ENCODE data around the gene VAT1L. TPM values are rescaled to one million over a fixed set of nuclear protein-coding genes. Genes with fewer than 3 reads are reported as not detected.

Gene VAT1L
- total and polyA plus RNA-seq, 10 of the 15 experiments (the other 5 are each of a cell fraction or from before 2014, with no cell fraction given) = 0.06 to 0.18 (median 0.10) TPM; not detected in 5

DNA sequence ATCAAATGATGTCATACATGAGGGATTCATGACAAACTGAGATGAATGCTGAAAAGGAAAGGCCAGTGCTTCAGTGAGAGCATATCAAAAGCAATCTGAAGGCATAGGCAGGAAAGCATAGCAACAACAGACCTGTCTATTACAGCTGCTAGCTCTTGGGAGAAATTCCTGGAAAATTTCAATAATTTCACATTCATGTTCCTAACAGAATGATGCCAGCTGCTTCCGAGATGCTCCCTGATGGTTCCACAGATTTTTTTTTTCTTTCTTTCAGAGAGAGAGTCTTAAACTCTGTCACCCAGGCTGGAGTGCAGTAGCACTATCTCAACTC lies 183.7 kb downstream of the VAT1L start (continued):
- TF ChIP-seq, protein P1, sequence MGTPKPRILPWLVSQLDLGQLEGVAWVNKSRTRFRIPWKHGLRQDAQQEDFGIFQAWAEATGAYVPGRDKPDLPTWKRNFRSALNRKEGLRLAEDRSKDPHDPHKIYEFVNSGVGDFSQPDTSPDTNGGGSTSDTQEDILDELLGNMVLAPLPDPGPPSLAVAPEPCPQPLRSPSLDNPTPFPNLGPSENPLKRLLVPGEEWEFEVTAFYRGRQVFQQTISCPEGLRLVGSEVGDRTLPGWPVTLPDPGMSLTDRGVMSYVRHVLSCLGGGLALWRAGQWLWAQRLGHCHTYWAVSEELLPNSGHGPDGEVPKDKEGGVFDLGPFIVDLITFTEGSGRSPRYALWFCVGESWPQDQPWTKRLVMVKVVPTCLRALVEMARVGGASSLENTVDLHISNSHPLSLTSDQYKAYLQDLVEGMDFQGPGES (IDR thresholded peaks at IDR 0.05) = no peak
- TF ChIP-seq NR2C1 (IDR thresholded peaks at IDR 0.05) (no peak), SREBF2 (IDR thresholded peaks at IDR 0.05; ENCODE audit: low read length) (no peak), BHLHE40 (IDR thresholded peaks at IDR 0.05; ENCODE audit: borderline replicate concordance in 1 of 2, low read depth in 2 of 2, low read length in 1 of 2) (no peak), MTA3 (IDR thresholded peaks at IDR 0.05; ENCODE audit: borderline replicate concordance, low read length) (no peak), TCF12 (IDR thresholded peaks at IDR 0.05; ENCODE audit: low read depth, low read length) (no peak), SP1 (IDR thresholded peaks at IDR 0.05; ENCODE audit: low read depth, low read length) (no peak)

DNA sequence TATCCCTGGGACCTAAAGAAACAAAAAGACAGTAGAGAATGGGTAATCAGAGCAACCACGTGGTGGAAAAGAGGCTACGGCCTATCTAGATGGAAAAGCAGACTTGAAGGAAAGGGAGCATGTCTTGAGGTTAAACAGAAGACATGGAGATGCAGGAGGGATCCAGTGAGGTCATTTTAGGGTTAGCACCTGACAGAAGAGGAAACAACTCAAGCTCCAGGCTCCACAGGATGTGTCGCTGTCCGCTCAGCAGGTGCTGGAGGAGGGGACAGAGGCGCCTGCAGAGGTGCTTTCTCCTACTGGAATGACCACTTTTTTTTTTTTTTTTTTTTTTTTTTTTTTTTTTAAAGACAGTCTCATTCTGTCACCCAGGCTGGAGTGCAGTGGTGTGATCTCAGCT lies 186.5 kb downstream of the VAT1L start:
- ATAC-seq (no peak), DNase-seq (ENCODE audit: low read depth, low spot score) (no peak), FAIRE-seq (no peak)
- TF ChIP-seq, protein P2, sequence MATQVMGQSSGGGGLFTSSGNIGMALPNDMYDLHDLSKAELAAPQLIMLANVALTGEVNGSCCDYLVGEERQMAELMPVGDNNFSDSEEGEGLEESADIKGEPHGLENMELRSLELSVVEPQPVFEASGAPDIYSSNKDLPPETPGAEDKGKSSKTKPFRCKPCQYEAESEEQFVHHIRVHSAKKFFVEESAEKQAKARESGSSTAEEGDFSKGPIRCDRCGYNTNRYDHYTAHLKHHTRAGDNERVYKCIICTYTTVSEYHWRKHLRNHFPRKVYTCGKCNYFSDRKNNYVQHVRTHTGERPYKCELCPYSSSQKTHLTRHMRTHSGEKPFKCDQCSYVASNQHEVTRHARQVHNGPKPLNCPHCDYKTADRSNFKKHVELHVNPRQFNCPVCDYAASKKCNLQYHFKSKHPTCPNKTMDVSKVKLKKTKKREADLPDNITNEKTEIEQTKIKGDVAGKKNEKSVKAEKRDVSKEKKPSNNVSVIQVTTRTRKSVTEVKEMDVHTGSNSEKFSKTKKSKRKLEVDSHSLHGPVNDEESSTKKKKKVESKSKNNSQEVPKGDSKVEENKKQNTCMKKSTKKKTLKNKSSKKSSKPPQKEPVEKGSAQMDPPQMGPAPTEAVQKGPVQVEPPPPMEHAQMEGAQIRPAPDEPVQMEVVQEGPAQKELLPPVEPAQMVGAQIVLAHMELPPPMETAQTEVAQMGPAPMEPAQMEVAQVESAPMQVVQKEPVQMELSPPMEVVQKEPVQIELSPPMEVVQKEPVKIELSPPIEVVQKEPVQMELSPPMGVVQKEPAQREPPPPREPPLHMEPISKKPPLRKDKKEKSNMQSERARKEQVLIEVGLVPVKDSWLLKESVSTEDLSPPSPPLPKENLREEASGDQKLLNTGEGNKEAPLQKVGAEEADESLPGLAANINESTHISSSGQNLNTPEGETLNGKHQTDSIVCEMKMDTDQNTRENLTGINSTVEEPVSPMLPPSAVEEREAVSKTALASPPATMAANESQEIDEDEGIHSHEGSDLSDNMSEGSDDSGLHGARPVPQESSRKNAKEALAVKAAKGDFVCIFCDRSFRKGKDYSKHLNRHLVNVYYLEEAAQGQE (IDR thresholded peaks at IDR 0.05; ENCODE audit: low read depth, low read length) = peak; percentile 87
- no peak for TF ChIP-seq IRF4 (IDR thresholded peaks at IDR 0.05; ENCODE audit: low read depth, low read length)
- in situ Hi-C loops (cut with MboI) (loop anchor here (5.0 kb wide), 1 partner anchor 298 kb away; no protein-coding TSS in a partner anchor), intact Hi-C loops (cut with micrococcal nuclease; ENCODE audit: unreplicated experiment) (loop anchor here (10.0 kb wide), 2 partner anchors 370 to 740 kb away; no protein-coding TSS in a partner anchor)
- H2AFZ ChIP-seq (ENCODE audit: control insufficient read depth, low read depth, low read length) = no peak overlapping the region
- no peaks in the 10 kb centered on the region for H3K9me3 ChIP-seq (replicated peaks; ENCODE audit: control insufficient read depth, insufficient read depth, low read length)
- 40% methylated on average over 5 of the region's 5 CpGs for WGBS (ENCODE audit: insufficient coverage, insufficient replicate concordance, low lambda C conversion rate, missing lambda C conversion rate)
- H3K4me2 ChIP-seq (ENCODE audit: control insufficient read depth, insufficient read depth) = no peak overlapping the region
- no TSS peak for BruUV-seq (replicated peaks)
- CTCF ChIA-PET = no interaction called here
- no peaks in the 10 kb centered on the region for H4K20me1 ChIP-seq (ENCODE audit: control insufficient read depth, insufficient read depth)
- no peak overlapping the region for H3K4me3 ChIP-seq
- no peak overlapping the region for H3K27ac ChIP-seq (ENCODE audit: control insufficient read depth, insufficient read depth)
- no peaks in the 10 kb centered on the region for H3K27me3 ChIP-seq (replicated peaks in 1 of 2; ENCODE audit: control insufficient read depth in 2 of 2, insufficient read depth in 2 of 2, low read length in 1 of 2)
- RAD21 ChIA-PET (ENCODE audit: unreplicated experiment) = no interaction called here
- no peaks in the 10 kb centered on the region for H3K36me3 ChIP-seq (ENCODE audit: control insufficient read depth in 2 of 2, insufficient read depth in 2 of 2, low read length in 1 of 2)
- no peaks in the 10 kb centered on the region for H3K79me2 ChIP-seq (ENCODE audit: control insufficient read depth, insufficient read depth, low read length)
- no peak overlapping the region for H3K9ac ChIP-seq (ENCODE audit: control insufficient read depth, insufficient read depth, low read length)
- POLR2A ChIA-PET = interaction anchor here (0.6 kb wide), 1 partner anchor 19 kb away, joined by 4 read pairs; no protein-coding TSS in a partner anchor
- SMC1A ChIA-PET (ENCODE audit: uncharacterized antibody, unreplicated experiment) = no interaction called here
- no peaks in the 10 kb centered on the region for H3K4me1 ChIP-seq (ENCODE audit: control insufficient read depth, insufficient read depth, low read length)
